A673 (cell line): ENCODE results near the gene NRXN3. TPM values are rescaled to one million over a fixed set of nuclear protein-coding genes. Genes with fewer than 3 reads are reported as not detected.
"Not testable (repeated sequence)": the region's sequence is repeated elsewhere in the genome, so short reads cannot be mapped to it uniquely, and the experiment has no call there.

ENCODE experiments used
- BruUV-seq: library from RNA; stranded (reverse); fragments of 400-500 nt; replicated peaks from 2 replicates; lab custom pipeline; 2021; lab: Mats Ljungman, UMichigan
- CTCF ChIA-PET: fragments of 300-600 bp; sonication (Branson Sonifier 250); formaldehyde crosslinking; loops from one replicate; lab custom pipeline; 2022; ENCODE audit warnings: antibody characterized with exemption; lab: Charles Lee
- POLR2A ChIA-PET: fragments of 300-600 bp; sonication (Branson Sonifier 250); formaldehyde crosslinking; loops from one replicate; lab custom pipeline; 2022; ENCODE audit warnings: antibody characterized with exemption; ENCODE audit not compliant: low non-redundant PET; lab: Charles Lee
- DNase-seq: peaks from one replicate; pipeline ENCODE4 v3.0.0-alpha.2; 2015; ENCODE audit warnings: low spot score
- H3K27ac ChIP-seq: fragments of 200-600 bp; sonication (generic); 2 replicates; pipeline ENCODE4 v1.5.1; 2016; ENCODE audit warnings: mixed run types, low read depth, mild to moderate bottlenecking, mixed read lengths, antibody characterized with exemption, low read length; ENCODE audit not compliant: poor library complexity, severe bottlenecking
- H3K27me3 ChIP-seq: fragments of 200-600 bp; sonication (generic); replicated peaks from 2 replicates; pipeline ENCODE4 v1.6.1; 2017; ENCODE audit warnings: mixed run types, low read depth, mild to moderate bottlenecking, mixed read lengths, antibody characterized with exemption, low read length; ENCODE audit not compliant: insufficient read depth, poor library complexity
- H3K36me3 ChIP-seq: fragments of 200-600 bp; sonication (generic); 2 replicates; pipeline ENCODE4 v1.6.1; 2016; ENCODE audit warnings: mixed run types, mild to moderate bottlenecking, mixed read lengths, antibody characterized with exemption, low read length; ENCODE audit not compliant: insufficient read depth, poor library complexity, severe bottlenecking
- H3K4me1 ChIP-seq: fragments of 200-600 bp; sonication (generic); 2 replicates; pipeline ENCODE4 v1.6.1; 2017; ENCODE audit warnings: mixed run types, mild to moderate bottlenecking, mixed read lengths, antibody characterized with exemption, low read length; ENCODE audit not compliant: insufficient read depth, poor library complexity, severe bottlenecking
- H3K4me3 ChIP-seq: fragments of 200-600 bp; sonication (generic); 2 replicates; pipeline ENCODE4 v1.5.1; 2016; ENCODE audit warnings: low read depth, mixed run types, mild to moderate bottlenecking, mixed read lengths, low read length; ENCODE audit not compliant: poor library complexity, severe bottlenecking
- H3K9me3 ChIP-seq: fragments of 200-600 bp; sonication (generic); 2 replicates; pipeline ENCODE4 v1.6.1; 2016; ENCODE audit warnings: mixed run types, low read depth, mild to moderate bottlenecking, mixed read lengths, antibody characterized with exemption, low read length; ENCODE audit not compliant: poor library complexity, severe bottlenecking
- CTCF ChIP-seq: fragments of 300-800, 200-600 bp; sonication (generic); conservative IDR thresholded peaks from 2 replicates; pipeline ENCODE4 v1.5.1; 2017; ENCODE audit warnings: low read depth, mild to moderate bottlenecking, antibody characterized with exemption, low read length, moderate library complexity, mixed read lengths
- EZH2 ChIP-seq: fragments of 200-600 bp; sonication (generic); IDR thresholded peaks from 2 replicates; pipeline ENCODE4 v1.6.1; 2017; ENCODE audit warnings: borderline replicate concordance, low read depth, mild to moderate bottlenecking, mixed read lengths, antibody characterized with exemption, low read length; ENCODE audit not compliant: poor library complexity, severe bottlenecking
- intact Hi-C: fragments of 100-400 bp; cut with micrococcal nuclease; formaldehyde crosslinking; loops from one replicate; pipeline ENCODE4 v1.10.0; 2022; ENCODE audit not compliant: unreplicated experiment
- total RNA-seq: library from RNA; stranded (reverse); gene quantifications from 2 replicates; pipeline ENCODE4 v1.2.3, GENCODE V29; 2021

NRXN3 gene
- total RNA-seq, 1 experiment from 2014 or later: 0.21 TPM

DNA sequence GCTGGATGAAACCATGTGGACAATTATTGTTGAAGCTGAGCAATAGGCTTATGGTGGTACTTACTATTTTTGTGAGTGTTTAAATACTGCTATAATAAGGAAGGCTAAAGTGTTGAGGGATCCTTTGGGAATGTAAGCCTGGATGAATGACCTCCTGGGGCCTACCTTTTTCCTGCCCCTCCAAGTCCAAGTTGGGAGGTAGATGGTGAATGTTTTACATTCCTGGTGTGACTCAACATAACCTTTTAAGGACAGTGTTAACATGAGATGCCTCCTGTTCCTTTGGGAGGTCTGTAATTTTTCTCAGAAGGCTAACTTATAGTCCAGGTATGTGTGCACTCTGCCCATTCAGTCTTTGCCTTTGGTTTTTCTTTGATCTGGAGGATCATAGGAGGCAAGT is 315.9 kb downstream of the NRXN3 start:
- intact Hi-C loops: no loop called here
- Histone ChIP-seq H3K27ac (no peak overlapping the region), H3K27me3 (no peaks in the 10 kb centered on the region), H3K4me3 (no peak overlapping the region), H3K36me3 (no peaks in the 10 kb centered on the region), H3K9me3 (no peaks in the 10 kb centered on the region), H3K4me1 (no peaks in the 10 kb centered on the region)
- ChIA-PET POLR2A (no interaction called here), CTCF (no interaction called here)
- TF ChIP-seq EZH2 (no peak), CTCF (no peak)
- no TSS peak for BruUV-seq
- no peak for DNase-seq

DNA sequence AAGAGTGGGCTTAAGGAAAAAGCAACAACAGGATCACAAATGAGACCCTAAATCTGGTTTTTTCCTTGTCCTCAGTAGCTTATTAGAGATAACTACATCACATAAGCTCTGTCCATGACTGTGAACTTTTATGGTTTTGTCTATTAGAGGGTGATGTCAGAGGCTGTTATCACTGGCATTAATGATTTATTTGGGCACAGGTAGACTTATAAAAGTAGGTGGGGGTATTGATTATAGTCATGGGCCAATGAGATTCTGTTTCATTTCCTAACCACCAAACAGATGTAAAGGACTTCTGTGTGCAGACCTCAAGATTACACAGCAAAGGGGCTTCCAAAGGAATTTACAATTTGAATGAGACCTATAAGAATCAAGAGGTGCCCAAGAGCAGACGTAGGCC is 316.4 kb downstream of the NRXN3 start:
- H3K4me1 ChIP-seq: no peaks in the 10 kb centered on the region
- H3K4me3 ChIP-seq: no peak overlapping the region
- ChIA-PET CTCF (no interaction called here), POLR2A (no interaction called here)
- TF ChIP-seq EZH2 (no peak), CTCF (no peak)
- H3K27me3 ChIP-seq: no peaks in the 10 kb centered on the region
- H3K9me3 ChIP-seq: no peaks in the 10 kb centered on the region
- no TSS peak for BruUV-seq
- H3K36me3 ChIP-seq: no peaks in the 10 kb centered on the region
- DNase-seq: no peak
- H3K27ac ChIP-seq: no peak overlapping the region
- intact Hi-C loops: no loop called here

DNA sequence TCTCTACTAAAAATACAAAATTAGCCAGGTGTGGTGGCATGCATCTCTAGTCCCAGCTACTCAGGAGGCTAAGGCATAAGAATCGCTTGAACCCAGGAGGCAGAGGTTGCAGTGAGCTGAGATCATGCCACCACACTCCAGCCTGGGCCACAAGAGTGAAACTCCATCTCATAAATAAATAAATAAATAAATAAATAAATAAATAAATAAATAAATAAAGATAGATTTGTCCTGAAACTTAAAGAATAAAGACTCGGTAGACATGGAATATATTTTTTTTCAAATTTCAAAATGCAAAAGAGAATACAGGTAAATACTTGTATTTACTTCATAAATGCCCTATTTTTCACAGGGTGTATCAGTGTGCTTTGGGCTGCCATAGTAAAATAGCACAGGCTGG is 317.4 kb downstream of the NRXN3 start:
- H3K27me3 ChIP-seq, H3K9me3 ChIP-seq, H3K36me3 ChIP-seq, H3K27ac ChIP-seq, POLR2A ChIA-PET, BruUV-seq, H3K4me3 ChIP-seq, intact Hi-C loops, CTCF ChIA-PET, H3K4me1 ChIP-seq, DNase-seq: not testable (repeated sequence)

DNA sequence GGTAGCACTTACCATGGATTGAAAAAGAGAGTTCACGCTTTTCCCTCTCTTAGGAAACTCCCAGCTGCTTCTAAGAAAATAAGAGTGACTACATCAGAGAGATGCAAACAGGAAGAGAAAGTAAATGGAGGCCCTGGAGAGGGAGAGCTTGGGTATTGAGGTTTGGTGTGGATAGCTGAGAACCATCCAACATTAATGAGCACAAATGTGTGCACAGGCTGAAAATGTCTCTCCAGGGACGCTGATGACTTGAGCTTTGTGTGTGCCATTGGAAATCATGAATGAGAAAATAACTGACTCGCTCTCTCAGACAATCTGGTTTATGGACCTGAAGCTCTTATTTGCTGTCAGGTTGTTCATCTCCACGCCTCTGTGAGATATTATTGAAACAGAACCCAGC is 318.8 kb downstream of the NRXN3 start:
- CTCF ChIA-PET: no interaction called here
- no TSS peak for BruUV-seq
- intact Hi-C loops: no loop called here

More for the DNA sequence above, 318.8 kb downstream of the NRXN3 start:
- Histone ChIP-seq H3K9me3 (no peaks in the 10 kb centered on the region), H3K4me3 (no peak overlapping the region), H3K36me3 (no peaks in the 10 kb centered on the region), H3K4me1 (no peaks in the 10 kb centered on the region), H3K27me3 (peaks cover 6% of the 10 kb centered on the region), H3K27ac (no peak overlapping the region)
- POLR2A ChIA-PET: no interaction called here
- TF ChIP-seq EZH2 (no peak), CTCF (no peak)
- DNase-seq: no peak
